HCT116 (cell line): ENCODE results near the gene RABGGTB. TPM values are rescaled to one million over a fixed set of nuclear protein-coding genes. Genes with fewer than 3 reads are reported as not detected.

Experiments
- ATAC-seq: fragments of 200-7000 bp; cut with Tn5 transposase; 2 replicates; pipeline ENCODE4 v1.9.1; 2020; ENCODE audit warnings: mild to moderate bottlenecking, moderate library complexity
- BruUV-seq: library from RNA; stranded (reverse); fragments of 400-500 nt; replicated peaks from 2 replicates; lab custom pipeline; 2021; lab: Mats Ljungman, UMichigan
- CTCF ChIA-PET: fragments of 300-600 bp; sonication (Branson Sonifier 250); formaldehyde crosslinking; loops from one replicate; lab custom pipeline; 2021; ENCODE audit warnings: antibody characterized with exemption; lab: Charles Lee
- POLR2A ChIA-PET: fragments of 300-600, 350-600 bp; sonication (Branson Sonifier 250); formaldehyde crosslinking; loops from one replicate; lab custom pipeline; 2021; ENCODE audit warnings: antibody characterized with exemption; lab: Charles Lee
- RAD21 ChIA-PET, 2 experiments: fragments of 300-600 bp; sonication (Branson Sonifier 250); formaldehyde crosslinking; loops; one replicate each; lab custom pipeline; 2023; ENCODE audit warnings: low total read pairs in 2 of 2; ENCODE audit not compliant: uncharacterized antibody in 2 of 2, unreplicated experiment in 2 of 2, low non-redundant PET in 1 of 2; lab: Charles Lee
- DNase-seq: peaks from one replicate; pipeline ENCODE4 v3.0.0-alpha.2; 2010; ENCODE audit warnings: low read depth, low spot score
- H2AFZ ChIP-seq: fragments of 200-600 bp; shearing (Covaris generic), sonication (generic); 2 replicates; pipeline ENCODE4 v1.6.1; 2017; ENCODE audit warnings: low read depth, mixed run types, mixed read lengths, antibody characterized with exemption, low read length; ENCODE audit not compliant: poor library complexity, severe bottlenecking
- H3K27ac ChIP-seq: 2 replicates; pipeline ENCODE4 v1.5.1; 2012; ENCODE audit warnings: low read depth, low read length
- H3K27me3 ChIP-seq: fragments of 200-600 bp; sonication (generic); 2 replicates; pipeline ENCODE4 v1.6.1; 2016; ENCODE audit warnings: mixed run types, low read length, mixed read lengths; ENCODE audit not compliant: insufficient read depth
- H3K36me3 ChIP-seq, 2 experiments: fragments of 200-500 bp in 1 of 2; fragments of 200-600 bp in 1 of 2; sonication (Bioruptor generic) in 1 of 2; sonication (generic) in 1 of 2; 2 replicates each; pipeline versions ENCODE4 v1.5.1 to v1.6.1; 2014 to 2016; ENCODE audit warnings: low read length in 2 of 2, inconsistent platforms in 1 of 2, mixed read lengths in 1 of 2, mixed run types in 1 of 2; ENCODE audit not compliant: insufficient read depth in 2 of 2, control insufficient read depth in 1 of 2
- H3K4me1 ChIP-seq, 2 experiments: fragments of 200-600 bp in 1 of 2; sonication (generic) in 1 of 2; 2 replicates each; pipeline versions ENCODE4 v1.5.1 to v1.6.1; 2012 to 2017; ENCODE audit warnings: low read length in 2 of 2, inconsistent platforms in 1 of 2, mild to moderate bottlenecking in 1 of 2, mixed read lengths in 1 of 2, mixed run types in 1 of 2, moderate library complexity in 1 of 2; ENCODE audit not compliant: insufficient read depth in 2 of 2, control insufficient read depth in 1 of 2
- H3K4me2 ChIP-seq: fragments of 200-600 bp; sonication (generic); 2 replicates; pipeline ENCODE4 v1.6.1; 2017; ENCODE audit warnings: mixed run types, low read length, mixed read lengths
- H3K4me3 ChIP-seq, 2 experiments: fragments of 200-600 bp in 1 of 2; sonication (generic) in 1 of 2; replicated peaks in 1 of 2; 2 replicates each; pipeline ENCODE4 v1.5.1; 2011 to 2016; ENCODE audit warnings: low read length in 2 of 2, control low read depth in 1 of 2, low read depth in 1 of 2, mild to moderate bottlenecking in 1 of 2, mixed read lengths in 1 of 2, mixed run types in 1 of 2
- H3K79me2 ChIP-seq: fragments of 200-600 bp; sonication (generic); 2 replicates; pipeline ENCODE4 v1.6.1; 2017; ENCODE audit warnings: mild to moderate bottlenecking, mixed run types, low read length, moderate library complexity, mixed read lengths; ENCODE audit not compliant: insufficient read depth
- H3K9ac ChIP-seq: fragments of 200-600 bp; sonication (generic); 2 replicates; pipeline ENCODE4 v1.6.1; 2016; ENCODE audit warnings: low read length, mixed read lengths
- H3K9me2 ChIP-seq: fragments of 200-600 bp; sonication (generic), shearing (Covaris generic); 2 replicates; pipeline ENCODE4 v1.6.1; 2017; ENCODE audit warnings: mixed run types, mild to moderate bottlenecking, moderate library complexity; ENCODE audit not compliant: insufficient read depth
- H3K9me3 ChIP-seq, 2 experiments: fragments of 200-500 bp in 1 of 2; fragments of 200-600 bp in 1 of 2; sonication (Bioruptor generic) in 1 of 2; sonication (generic) in 1 of 2; 2 replicates each; pipeline ENCODE4 v1.6.1; 2014 to 2017; ENCODE audit warnings: low read length in 2 of 2, mixed read lengths in 2 of 2, inconsistent platforms in 1 of 2, low read depth in 1 of 2, mild to moderate bottlenecking in 1 of 2, mixed run types in 1 of 2, moderate library complexity in 1 of 2; ENCODE audit not compliant: control insufficient read depth in 1 of 2, insufficient read depth in 1 of 2
- H4K20me1 ChIP-seq: fragments of 200-600 bp; sonication (generic), shearing (Covaris generic); 2 replicates; pipeline ENCODE4 v1.6.1; 2017; ENCODE audit warnings: mixed run types, mild to moderate bottlenecking, moderate library complexity; ENCODE audit not compliant: insufficient read depth
- CEBPB ChIP-seq: IDR thresholded peaks from 2 replicates; pipeline ENCODE4 v1.6.1; 2012; ENCODE audit warnings: low read depth
- EZH2 ChIP-seq: fragments of 200-600 bp; sonication (generic); IDR thresholded peaks from 2 replicates; pipeline ENCODE4 v1.6.1; 2017; ENCODE audit warnings: antibody characterized with exemption, mixed run types
- SIN3A ChIP-seq: IDR thresholded peaks from 2 replicates; pipeline ENCODE4 v1.6.1; 2012; ENCODE audit warnings: low read depth
- SRF ChIP-seq: IDR thresholded peaks from 2 replicates; pipeline ENCODE4 v1.6.1; 2012; ENCODE audit warnings: low read depth
- TCF7L2 ChIP-seq: IDR thresholded peaks from 2 replicates; pipeline ENCODE4 v1.7.0; 2011; ENCODE audit warnings: borderline replicate concordance, inconsistent platforms; ENCODE audit not compliant: insufficient read depth, insufficient read length; ENCODE audit errors: extremely low read depth
- ZFX ChIP-seq: fragments of 450-650 bp; IDR thresholded peaks from 2 replicates; pipeline ENCODE4 v1.6.1; 2017
- ZNF274 ChIP-seq: fragments of 200-500 bp; sonication (Bioruptor generic); IDR thresholded peaks from 2 replicates; pipeline ENCODE4 v1.6.1; 2014; ENCODE audit warnings: mild to moderate bottlenecking, low read depth, low read length, inconsistent platforms
- intact Hi-C: fragments of 100-400 bp; cut with micrococcal nuclease; formaldehyde crosslinking; loops from 2 replicates; pipeline ENCODE4 v1.10.0; 2022
- total RNA-seq: library from RNA; stranded (reverse); gene quantifications from one replicate; pipeline ENCODE4 v1.2.1, GENCODE V29; 2021; ENCODE audit not compliant: unreplicated experiment
- TF ChIP-seq, protein P1 (sequence below): IDR thresholded peaks from 2 replicates; pipeline ENCODE4 v1.6.1; 2012; ENCODE audit warnings: low read depth

The RABGGTB gene
- total RNA-seq, 1 experiment from 2014 or later, result 203 TPM

GRCh38 chr1:75789988-75790387 is 3.9 kb downstream of the RABGGTB start (continued):
- TF ChIP-seq EZH2, result no peak
- TF ChIP-seq SRF, result no peak
- TF ChIP-seq SIN3A, result no peak
- TF ChIP-seq ZFX, result no peak
- TF ChIP-seq CEBPB, result no peak
- no peak for TF ChIP-seq TCF7L2
- TF ChIP-seq ZNF274, result no peak

GRCh38 chr1:75791022-75791421 is 5.0 kb downstream of the RABGGTB start:
- intact Hi-C loops, result no loop called here
- no peak overlapping the region for H3K9ac ChIP-seq
- no peaks in the 10 kb centered on the region for H3K9me3 ChIP-seq
- CTCF ChIA-PET, result no interaction called here
- no peak overlapping the region for H2AFZ ChIP-seq
- H3K9me2 ChIP-seq, result no peaks in the 10 kb centered on the region
- POLR2A ChIA-PET, result interaction anchor here (0.7 to 1.1 kb wide), 2 partner anchors 9 to 28 kb away, joined by 3 to 10 read pairs; no protein-coding TSS in a partner anchor
- H3K4me3 ChIP-seq, result no peak overlapping the region
- H3K27ac ChIP-seq, result 0 out of 2 replicates have a peak overlapping the region, but pooled peaks have one; percentile 15
- TF ChIP-seq, protein P1, sequence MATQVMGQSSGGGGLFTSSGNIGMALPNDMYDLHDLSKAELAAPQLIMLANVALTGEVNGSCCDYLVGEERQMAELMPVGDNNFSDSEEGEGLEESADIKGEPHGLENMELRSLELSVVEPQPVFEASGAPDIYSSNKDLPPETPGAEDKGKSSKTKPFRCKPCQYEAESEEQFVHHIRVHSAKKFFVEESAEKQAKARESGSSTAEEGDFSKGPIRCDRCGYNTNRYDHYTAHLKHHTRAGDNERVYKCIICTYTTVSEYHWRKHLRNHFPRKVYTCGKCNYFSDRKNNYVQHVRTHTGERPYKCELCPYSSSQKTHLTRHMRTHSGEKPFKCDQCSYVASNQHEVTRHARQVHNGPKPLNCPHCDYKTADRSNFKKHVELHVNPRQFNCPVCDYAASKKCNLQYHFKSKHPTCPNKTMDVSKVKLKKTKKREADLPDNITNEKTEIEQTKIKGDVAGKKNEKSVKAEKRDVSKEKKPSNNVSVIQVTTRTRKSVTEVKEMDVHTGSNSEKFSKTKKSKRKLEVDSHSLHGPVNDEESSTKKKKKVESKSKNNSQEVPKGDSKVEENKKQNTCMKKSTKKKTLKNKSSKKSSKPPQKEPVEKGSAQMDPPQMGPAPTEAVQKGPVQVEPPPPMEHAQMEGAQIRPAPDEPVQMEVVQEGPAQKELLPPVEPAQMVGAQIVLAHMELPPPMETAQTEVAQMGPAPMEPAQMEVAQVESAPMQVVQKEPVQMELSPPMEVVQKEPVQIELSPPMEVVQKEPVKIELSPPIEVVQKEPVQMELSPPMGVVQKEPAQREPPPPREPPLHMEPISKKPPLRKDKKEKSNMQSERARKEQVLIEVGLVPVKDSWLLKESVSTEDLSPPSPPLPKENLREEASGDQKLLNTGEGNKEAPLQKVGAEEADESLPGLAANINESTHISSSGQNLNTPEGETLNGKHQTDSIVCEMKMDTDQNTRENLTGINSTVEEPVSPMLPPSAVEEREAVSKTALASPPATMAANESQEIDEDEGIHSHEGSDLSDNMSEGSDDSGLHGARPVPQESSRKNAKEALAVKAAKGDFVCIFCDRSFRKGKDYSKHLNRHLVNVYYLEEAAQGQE, result no peak
- TF ChIP-seq CEBPB, result 0 out of 2 replicates have a peak, but pooled peaks have one; percentile 36
- no TSS peak for BruUV-seq
- H4K20me1 ChIP-seq, result peaks cover 70% of the 10 kb centered on the region
- peaks cover 69 to 91% of the 10 kb centered on the region in 2 experiments for H3K36me3 ChIP-seq
- H3K4me2 ChIP-seq, result no peak overlapping the region
- peaks cover 7 to 31% of the 10 kb centered on the region in 2 experiments; a peak in 3 of 4 replicates for H3K4me1 ChIP-seq
- H3K27me3 ChIP-seq, result no peaks in the 10 kb centered on the region
- peaks cover 83% of the 10 kb centered on the region for H3K79me2 ChIP-seq
- ATAC-seq, result no peak
- RAD21 ChIA-PET, result no interaction called here
- DNase-seq, result no peak
